ENCODE data around the gene ANKFN1.

ANKFN1 gene

DNA sequence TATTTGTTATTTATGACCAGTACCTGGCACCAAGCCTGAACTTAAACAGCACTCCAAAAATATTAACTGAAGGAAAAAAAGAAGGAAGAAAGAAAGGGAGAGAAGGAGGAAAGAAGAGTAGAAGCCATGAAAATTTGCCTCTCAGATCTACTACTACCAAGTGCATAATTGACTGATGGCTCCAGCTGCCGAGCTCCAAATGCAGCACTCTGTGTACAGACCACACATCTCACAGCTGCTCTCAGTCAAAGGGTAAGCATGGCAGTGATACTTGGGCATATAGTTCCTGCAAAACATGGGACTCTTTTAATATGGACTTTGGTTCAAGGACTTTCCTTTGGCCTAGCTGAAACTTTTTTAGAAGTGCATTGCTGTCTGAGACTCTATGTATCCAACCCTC is 396.2 kb downstream of the ANKFN1 start:
- Histone ChIP-seq H3K9me3 (ENCODE audit: control insufficient read depth, low read length) (no peaks in the 10 kb centered on the region), H3K79me2 (no peaks in the 10 kb centered on the region), H3K4me1 (no peaks in the 10 kb centered on the region), H3K36me3 (ENCODE audit: control insufficient read depth, insufficient read depth, low read length) (no peaks in the 10 kb centered on the region), H3K27me3 (ENCODE audit: control insufficient read depth, insufficient read depth, low read length) (no peaks in the 10 kb centered on the region), H3K27ac (no peak overlapping the region), H3K9ac (no peak overlapping the region), H2AFZ (no peak overlapping the region), H3K4me3 (ENCODE audit: low read depth, low read length) (no peak overlapping the region), H3K4me2 (ENCODE audit: low read length) (no peak overlapping the region)
- TF ChIP-seq, protein P1, sequence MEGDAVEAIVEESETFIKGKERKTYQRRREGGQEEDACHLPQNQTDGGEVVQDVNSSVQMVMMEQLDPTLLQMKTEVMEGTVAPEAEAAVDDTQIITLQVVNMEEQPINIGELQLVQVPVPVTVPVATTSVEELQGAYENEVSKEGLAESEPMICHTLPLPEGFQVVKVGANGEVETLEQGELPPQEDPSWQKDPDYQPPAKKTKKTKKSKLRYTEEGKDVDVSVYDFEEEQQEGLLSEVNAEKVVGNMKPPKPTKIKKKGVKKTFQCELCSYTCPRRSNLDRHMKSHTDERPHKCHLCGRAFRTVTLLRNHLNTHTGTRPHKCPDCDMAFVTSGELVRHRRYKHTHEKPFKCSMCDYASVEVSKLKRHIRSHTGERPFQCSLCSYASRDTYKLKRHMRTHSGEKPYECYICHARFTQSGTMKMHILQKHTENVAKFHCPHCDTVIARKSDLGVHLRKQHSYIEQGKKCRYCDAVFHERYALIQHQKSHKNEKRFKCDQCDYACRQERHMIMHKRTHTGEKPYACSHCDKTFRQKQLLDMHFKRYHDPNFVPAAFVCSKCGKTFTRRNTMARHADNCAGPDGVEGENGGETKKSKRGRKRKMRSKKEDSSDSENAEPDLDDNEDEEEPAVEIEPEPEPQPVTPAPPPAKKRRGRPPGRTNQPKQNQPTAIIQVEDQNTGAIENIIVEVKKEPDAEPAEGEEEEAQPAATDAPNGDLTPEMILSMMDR (IDR thresholded peaks at IDR 0.05) = no peak

DNA sequence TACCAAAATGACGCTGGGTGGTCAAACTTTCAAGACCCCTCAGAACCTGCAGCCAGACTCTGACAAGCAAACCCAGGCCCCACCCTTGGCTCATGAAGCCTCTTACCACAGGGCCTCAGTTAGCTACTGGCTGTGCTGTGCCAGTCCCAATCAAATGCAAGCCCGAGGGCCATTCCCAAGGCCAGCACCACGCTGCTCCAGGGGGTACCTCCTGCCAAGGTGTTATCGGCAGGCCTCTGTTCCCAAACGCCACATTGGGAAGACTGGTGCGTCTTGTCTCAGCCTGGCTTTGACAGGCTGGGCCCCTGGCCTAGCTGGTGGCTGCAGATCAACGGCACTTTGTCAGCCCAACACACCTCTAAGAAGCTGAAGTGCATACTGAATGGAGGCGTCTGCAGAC is 404.4 kb downstream of the ANKFN1 start:
- no peak overlapping the region for H3K4me3 ChIP-seq (ENCODE audit: low read depth, low read length)
- no peaks in the 10 kb centered on the region for H3K27me3 ChIP-seq (ENCODE audit: control insufficient read depth, insufficient read depth, low read length)
- H3K4me2 ChIP-seq (ENCODE audit: low read length) = no peak overlapping the region
- H3K9ac ChIP-seq = no peak overlapping the region
- no peaks in the 10 kb centered on the region for H3K36me3 ChIP-seq (ENCODE audit: control insufficient read depth, insufficient read depth, low read length)
- no peaks in the 10 kb centered on the region for H3K79me2 ChIP-seq
- TF ChIP-seq, protein P1 (IDR thresholded peaks at IDR 0.05) = no peak
- no peak overlapping the region for H2AFZ ChIP-seq
- no peaks in the 10 kb centered on the region for H3K9me3 ChIP-seq (ENCODE audit: control insufficient read depth, low read length)
- H3K4me1 ChIP-seq = no peaks in the 10 kb centered on the region
- no peak overlapping the region for H3K27ac ChIP-seq

DNA sequence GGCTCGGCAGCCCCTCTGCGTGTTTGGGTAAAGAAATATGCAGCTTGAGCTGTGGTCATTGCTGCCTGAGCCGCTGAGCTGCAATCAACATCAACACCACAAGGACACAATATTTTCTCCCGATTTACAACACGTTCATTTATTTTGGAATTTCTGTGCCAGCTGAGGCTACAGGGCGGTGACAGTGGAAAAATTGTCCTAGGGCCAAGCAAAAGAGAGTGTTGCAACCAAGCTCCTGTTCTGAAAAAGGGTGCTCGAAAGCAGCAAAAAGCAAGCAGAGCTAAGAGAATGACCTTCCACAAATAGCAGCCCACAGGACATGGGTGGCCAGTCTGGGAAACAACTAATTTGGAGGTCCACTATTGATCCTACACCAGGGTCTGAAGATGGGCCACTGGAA is 404.8 kb downstream of the ANKFN1 start:
- Histone ChIP-seq H3K4me2 (ENCODE audit: low read length) (no peak overlapping the region), H3K9ac (no peak overlapping the region), H3K36me3 (ENCODE audit: control insufficient read depth, insufficient read depth, low read length) (no peaks in the 10 kb centered on the region), H3K4me3 (ENCODE audit: low read depth, low read length) (no peak overlapping the region), H3K27ac (no peak overlapping the region), H2AFZ (no peak overlapping the region), H3K4me1 (no peaks in the 10 kb centered on the region), H3K9me3 (ENCODE audit: control insufficient read depth, low read length) (no peaks in the 10 kb centered on the region), H3K79me2 (no peaks in the 10 kb centered on the region), H3K27me3 (ENCODE audit: control insufficient read depth, insufficient read depth, low read length) (no peaks in the 10 kb centered on the region)
- TF ChIP-seq, protein P1 (IDR thresholded peaks at IDR 0.05) = no peak

Data from parathyroid adenoma (tissue), 2 donors.